Right lobe of liver (tissue), 4 donors: ENCODE results near the gene SLC16A4.
A peak's percentile ranks its signal among the peaks of the same experiment; 100 is the strongest.

ENCODE experiments used
- POLR2A ChIP-seq: fragments of 450-650 bp; IDR thresholded peaks from one replicate; pipeline ENCODE4 v1.6.1; 2017; ENCODE audit warnings: antibody characterized with exemption, mild to moderate bottlenecking
- TF ChIP-seq, protein P1 (sequence below), 4 donors: fragments of 200-600 bp in 3 of 4; fragments of 450-650 bp in 1 of 4; IDR thresholded peaks; one replicate each; pipeline versions ENCODE4 v1.5.1 to v1.8.0; 2016 to 2022; ENCODE audit warnings: antibody characterized with exemption in 4 of 4, mild to moderate bottlenecking in 2 of 4
- donor health status: DM: no; HTN: no; CAD: no.
- donor health status: DM: no; HTN: no; CAD: no.
- donor health status: DM: no; HTN: yes; CAD: no.

GRCh38 chr1:110338309-110338885 lies 52.4 kb downstream of the SLC16A4 start:
- TF ChIP-seq, protein P1, sequence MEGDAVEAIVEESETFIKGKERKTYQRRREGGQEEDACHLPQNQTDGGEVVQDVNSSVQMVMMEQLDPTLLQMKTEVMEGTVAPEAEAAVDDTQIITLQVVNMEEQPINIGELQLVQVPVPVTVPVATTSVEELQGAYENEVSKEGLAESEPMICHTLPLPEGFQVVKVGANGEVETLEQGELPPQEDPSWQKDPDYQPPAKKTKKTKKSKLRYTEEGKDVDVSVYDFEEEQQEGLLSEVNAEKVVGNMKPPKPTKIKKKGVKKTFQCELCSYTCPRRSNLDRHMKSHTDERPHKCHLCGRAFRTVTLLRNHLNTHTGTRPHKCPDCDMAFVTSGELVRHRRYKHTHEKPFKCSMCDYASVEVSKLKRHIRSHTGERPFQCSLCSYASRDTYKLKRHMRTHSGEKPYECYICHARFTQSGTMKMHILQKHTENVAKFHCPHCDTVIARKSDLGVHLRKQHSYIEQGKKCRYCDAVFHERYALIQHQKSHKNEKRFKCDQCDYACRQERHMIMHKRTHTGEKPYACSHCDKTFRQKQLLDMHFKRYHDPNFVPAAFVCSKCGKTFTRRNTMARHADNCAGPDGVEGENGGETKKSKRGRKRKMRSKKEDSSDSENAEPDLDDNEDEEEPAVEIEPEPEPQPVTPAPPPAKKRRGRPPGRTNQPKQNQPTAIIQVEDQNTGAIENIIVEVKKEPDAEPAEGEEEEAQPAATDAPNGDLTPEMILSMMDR (IDR thresholded peaks at IDR 0.05): peak; percentile 52 to 77 (median 56)
- peak; percentile 79 for TF ChIP-seq POLR2A
